B cell (primary cell): ENCODE measurements around the gene ICE2. TPM values are rescaled to one million over a fixed set of nuclear protein-coding genes. Genes with fewer than 3 reads are reported as not detected.

Source experiments
- ATAC-seq: fragments of 200-7000 bp; cut with Tn5 transposase; one replicate; pipeline ENCODE4 v1.10.0; 2021; ENCODE audit warnings: low read depth, mild to moderate bottlenecking, moderate number of reproducible peaks, moderate library complexity
- CTCF ChIA-PET: fragments of 350-600 bp; sonication (Branson Sonifier 250); formaldehyde crosslinking; loops from one replicate; lab custom pipeline; 2021; ENCODE audit warnings: antibody characterized with exemption, inconsistent platforms; lab: Charles Lee
- POLR2A ChIA-PET: fragments of 350-600 bp; sonication (Branson Sonifier 250); formaldehyde crosslinking; loops from one replicate; lab custom pipeline; 2021; ENCODE audit warnings: antibody characterized with exemption; lab: Charles Lee
- DNase-seq: peaks from one replicate; pipeline ENCODE4 v3.0.0; 2013
- H2AFZ ChIP-seq: 2 replicates; pipeline ENCODE4 v1.6.1; 2012; ENCODE audit warnings: mild to moderate bottlenecking, low read depth, low read length; ENCODE audit not compliant: insufficient read depth, poor library complexity, severe bottlenecking
- H3K27ac ChIP-seq, 2 donors: 1 replicate in 1 of 2; 2 replicates in 1 of 2; pipeline ENCODE4 v1.5.1; 2012 to 2013; ENCODE audit warnings: low read length in 2 of 2, mild to moderate bottlenecking in 2 of 2, moderate library complexity in 1 of 2
- H3K27me3 ChIP-seq, 4 experiments: fragments of 200-600 bp in 1 of 4; sonication (generic) in 1 of 4; replicated peaks in 1 of 4; 1 replicate in 2 of 4; 2 replicates in 2 of 4; pipeline versions ENCODE4 v1.6.1 to v1.7.0; 2013 to 2016; ENCODE audit warnings: low read length in 3 of 4, mild to moderate bottlenecking in 2 of 4, mixed read lengths in 1 of 4, moderate library complexity in 1 of 4; ENCODE audit not compliant: insufficient read depth in 4 of 4, control insufficient read depth in 3 of 4; ENCODE audit errors: control extremely low read depth in 1 of 4
- H3K36me3 ChIP-seq, 2 experiments: replicated peaks in 1 of 2; 1 replicate in 1 of 2; 2 replicates in 1 of 2; pipeline versions ENCODE4 v1.6.1 to v1.7.1; 2013; ENCODE audit warnings: low read length in 1 of 2; ENCODE audit not compliant: insufficient read depth in 2 of 2, control insufficient read depth in 1 of 2; ENCODE audit errors: control extremely low read depth in 1 of 2, extremely low read depth in 1 of 2
- H3K4me1 ChIP-seq, 2 donors: fragments of 200-600 bp in 1 of 2; sonication (generic) in 1 of 2; 1 replicate in 1 of 2; 2 replicates in 1 of 2; pipeline versions ENCODE4 v1.5.1 to v1.6.1; 2013 to 2017; ENCODE audit warnings: low read length in 2 of 2; ENCODE audit not compliant: control insufficient read depth in 2 of 2, insufficient read depth in 2 of 2
- H3K4me2 ChIP-seq: replicated peaks from 2 replicates; pipeline ENCODE3; 2012; ENCODE audit warnings: mild to moderate bottlenecking, low read depth, low read length; ENCODE audit not compliant: poor library complexity, severe bottlenecking
- H3K4me3 ChIP-seq, 5 experiments: fragments of 200-600 bp in 1 of 5; sonication (generic) in 1 of 5; 1 replicate in 3 of 5; 2 replicates in 2 of 5; pipeline versions ENCODE4 v1.5.1 to v1.7.0; 2011 to 2016; ENCODE audit warnings: low read length in 4 of 5, mild to moderate bottlenecking in 4 of 5, low read depth in 2 of 5, control low read depth in 1 of 5, moderate library complexity in 1 of 5; ENCODE audit not compliant: insufficient read depth in 1 of 5; ENCODE audit errors: control extremely low read depth in 1 of 5, extremely low read depth in 1 of 5
- H3K79me2 ChIP-seq: fragments of 200-600 bp; sonication (generic); one replicate; pipeline ENCODE4 v1.6.0; 2016; ENCODE audit warnings: low read length; ENCODE audit not compliant: control insufficient read depth, insufficient read depth
- H3K9ac ChIP-seq: fragments of 200-600 bp; sonication (generic); 2 replicates; pipeline ENCODE4 v1.6.1; 2017; ENCODE audit warnings: mild to moderate bottlenecking, low read length, moderate library complexity
- H3K9me3 ChIP-seq, 3 donors: one replicate each; pipeline versions ENCODE4 v1.6.1 to v1.7.1; 2013; ENCODE audit warnings: low read length in 2 of 3; ENCODE audit not compliant: control insufficient read depth in 2 of 3, insufficient read depth in 1 of 3; ENCODE audit errors: control extremely low read depth in 1 of 3
- H4K20me1 ChIP-seq: 2 replicates; pipeline ENCODE4 v1.6.0; 2012; ENCODE audit warnings: mild to moderate bottlenecking, low read length; ENCODE audit not compliant: insufficient read depth, control insufficient read depth, poor library complexity, severe bottlenecking
- H3K27ac Mint-ChIP-seq: one replicate; pipeline ENCODE4 v1.8.0; 2021; ENCODE audit warnings: mixed read lengths
- H3K27me3 Mint-ChIP-seq: one replicate; pipeline ENCODE4 v1.8.0; 2021; ENCODE audit warnings: mixed read lengths
- H3K4me1 Mint-ChIP-seq: one replicate; pipeline ENCODE4 v1.8.0; 2021; ENCODE audit warnings: mixed read lengths
- H3K4me3 Mint-ChIP-seq: one replicate; pipeline ENCODE4 v1.8.0; 2021; ENCODE audit warnings: mixed read lengths
- H3K9me3 Mint-ChIP-seq: one replicate; pipeline ENCODE4 v1.8.0; 2022; ENCODE audit warnings: mixed read lengths; ENCODE audit not compliant: insufficient read depth
- EZH2 ChIP-seq: IDR thresholded peaks from 2 replicates; pipeline ENCODE4 v1.6.1; 2012; ENCODE audit warnings: borderline replicate concordance, low read depth, mild to moderate bottlenecking, moderate library complexity, low read length; ENCODE audit not compliant: insufficient read depth, poor library complexity, severe bottlenecking
- WGBS: methylation state at CpG from one replicate; pipeline ENCODE4 v1.1.5; 2013; ENCODE audit warnings: missing lambda C conversion rate; ENCODE audit not compliant: insufficient coverage; 5-methylcytosine and 5-hydroxymethylcytosine counted together
- intact Hi-C: fragments of 100-400 bp; cut with micrococcal nuclease; formaldehyde crosslinking; loops from one replicate; pipeline ENCODE4 v1.10.0; 2022
- polyA plus RNA-seq: library from polyadenylated mRNA; depleted of rRNA; stranded (reverse); fragments of >200 nt; gene quantifications from 2 replicates; pipeline ENCODE4 v1.2.3, GENCODE V29; 2012
- total RNA-seq, 2 donors: library from RNA; stranded (reverse); fragments of 120-200 nt in 1 of 2; gene quantifications; 1 replicate in 1 of 2; 2 replicates in 1 of 2; pipeline versions ENCODE4 v1.2.3 to v1.2.4, GENCODE V29; 2013 to 2022
- TF ChIP-seq, protein P1 (sequence below): fragments of 200-600 bp; IDR thresholded peaks from one replicate; pipeline ENCODE4 v1.8.0; 2022; ENCODE audit warnings: antibody characterized with exemption, mild to moderate bottlenecking

The ICE2 gene
- total and polyA plus RNA-seq, 2 donors (not counting 1 experiment from before 2014, with no cell fraction given), result 19.0 to 71.2 TPM

GRCh38 chr15:60417112-60417511, 61.8 kb downstream of the ICE2 start:
- Mint-ChIP-seq H3K27ac (no peak overlapping the region), H3K4me3 (no peak overlapping the region), H3K27me3 (no peaks in the 10 kb centered on the region), H3K4me1 (no peaks in the 10 kb centered on the region), H3K9me3 (no peaks in the 10 kb centered on the region)
- TF ChIP-seq, protein P1, sequence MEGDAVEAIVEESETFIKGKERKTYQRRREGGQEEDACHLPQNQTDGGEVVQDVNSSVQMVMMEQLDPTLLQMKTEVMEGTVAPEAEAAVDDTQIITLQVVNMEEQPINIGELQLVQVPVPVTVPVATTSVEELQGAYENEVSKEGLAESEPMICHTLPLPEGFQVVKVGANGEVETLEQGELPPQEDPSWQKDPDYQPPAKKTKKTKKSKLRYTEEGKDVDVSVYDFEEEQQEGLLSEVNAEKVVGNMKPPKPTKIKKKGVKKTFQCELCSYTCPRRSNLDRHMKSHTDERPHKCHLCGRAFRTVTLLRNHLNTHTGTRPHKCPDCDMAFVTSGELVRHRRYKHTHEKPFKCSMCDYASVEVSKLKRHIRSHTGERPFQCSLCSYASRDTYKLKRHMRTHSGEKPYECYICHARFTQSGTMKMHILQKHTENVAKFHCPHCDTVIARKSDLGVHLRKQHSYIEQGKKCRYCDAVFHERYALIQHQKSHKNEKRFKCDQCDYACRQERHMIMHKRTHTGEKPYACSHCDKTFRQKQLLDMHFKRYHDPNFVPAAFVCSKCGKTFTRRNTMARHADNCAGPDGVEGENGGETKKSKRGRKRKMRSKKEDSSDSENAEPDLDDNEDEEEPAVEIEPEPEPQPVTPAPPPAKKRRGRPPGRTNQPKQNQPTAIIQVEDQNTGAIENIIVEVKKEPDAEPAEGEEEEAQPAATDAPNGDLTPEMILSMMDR, result no peak
- TF ChIP-seq EZH2, result no peak
- DNase-seq (no peak), ATAC-seq (no peak)
- peaks cover 2 to 4% of the 10 kb centered on the region in 2 experiments for H3K36me3 ChIP-seq
- no peaks in the 10 kb centered on the region for H3K79me2 ChIP-seq
- H3K4me2 ChIP-seq, result no peak overlapping the region
- H3K9ac ChIP-seq, result no peak overlapping the region
- H3K9me3 ChIP-seq, result no peaks in the 10 kb centered on the region
- H3K27me3 ChIP-seq, result no peaks in the 10 kb centered on the region
- no peak overlapping the region for H3K4me3 ChIP-seq
- no peak overlapping the region for H2AFZ ChIP-seq
- ChIA-PET CTCF (no interaction called here), POLR2A (no interaction called here)
- intact Hi-C loops, result no loop called here
- H3K4me1 ChIP-seq, result no peaks in the 10 kb centered on the region
- no peaks in the 10 kb centered on the region for H4K20me1 ChIP-seq
- 100% methylated on average over 1 of the region's 4 CpGs for WGBS
- H3K27ac ChIP-seq, result no peak overlapping the region

DNA sequence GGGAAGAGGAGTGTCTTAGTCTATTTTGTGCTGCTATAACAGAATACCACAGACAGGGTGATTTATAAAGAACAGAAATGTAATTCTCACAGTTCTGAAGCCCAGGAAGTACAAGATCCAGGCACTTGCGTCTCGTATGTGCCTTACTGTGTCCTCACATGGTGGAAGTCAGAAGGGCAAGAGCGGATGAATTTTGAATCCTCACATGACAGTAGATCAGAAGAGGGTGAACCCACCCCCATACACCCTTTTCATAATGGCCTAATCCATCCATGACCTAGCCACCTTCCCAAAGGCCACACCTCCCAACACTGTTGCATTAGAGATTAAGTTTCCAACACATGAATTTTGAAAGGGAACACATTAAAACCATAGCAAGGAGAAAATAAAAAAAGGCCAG, 62.5 kb downstream of the ICE2 start:
- intact Hi-C loops, result no loop called here
- no peak overlapping the region for H3K4me2 ChIP-seq
- H3K79me2 ChIP-seq, result no peaks in the 10 kb centered on the region
- no peaks in the 10 kb centered on the region for H3K27me3 ChIP-seq
- CTCF ChIA-PET, result no interaction called here
- no peak overlapping the region for H2AFZ ChIP-seq
- DNase-seq (no peak), ATAC-seq (no peak)
- TF ChIP-seq EZH2, result no peak
- POLR2A ChIA-PET, result no interaction called here
- H3K4me3 Mint-ChIP-seq, result no peak overlapping the region
- H3K9me3 ChIP-seq, result no peaks in the 10 kb centered on the region
- H3K36me3 ChIP-seq, result peaks cover 0 to 2% of the 10 kb centered on the region in 2 experiments
- no peak overlapping the region for H3K4me3 ChIP-seq
- H4K20me1 ChIP-seq, result no peaks in the 10 kb centered on the region
- H3K9me3 Mint-ChIP-seq, result no peaks in the 10 kb centered on the region
- no CpG with 5 or more reads among the region's 3 CpGs for WGBS
- H3K4me1 ChIP-seq, result no peaks in the 10 kb centered on the region
- H3K27ac Mint-ChIP-seq, result no peak overlapping the region
- no peak overlapping the region for H3K27ac ChIP-seq
- H3K9ac ChIP-seq, result no peak overlapping the region
- H3K4me1 Mint-ChIP-seq, result peaks cover 2% of the 10 kb centered on the region
- H3K27me3 Mint-ChIP-seq, result no peaks in the 10 kb centered on the region
